Mammary epithelial cell (primary cell): ENCODE data around the gene IL17F.

Experiments used
- EZH2 ChIP-seq: IDR thresholded peaks from 2 replicates; pipeline ENCODE4 v1.6.1; 2012; ENCODE audit warnings: low read length, inconsistent platforms, borderline replicate concordance
- TF ChIP-seq, protein P1 (sequence below), 2 donors: IDR thresholded peaks in 1 of 2; conservative IDR thresholded peaks in 1 of 2; 2 replicates each; pipeline ENCODE4 v1.5.1; 2011 to 2012; ENCODE audit warnings: inconsistent platforms in 2 of 2, low read length in 2 of 2, mild to moderate bottlenecking in 2 of 2, control low read depth in 1 of 2, low read depth in 1 of 2; ENCODE audit not compliant: insufficient read depth in 1 of 2; ENCODE audit errors: extremely low read depth in 1 of 2

DNA sequence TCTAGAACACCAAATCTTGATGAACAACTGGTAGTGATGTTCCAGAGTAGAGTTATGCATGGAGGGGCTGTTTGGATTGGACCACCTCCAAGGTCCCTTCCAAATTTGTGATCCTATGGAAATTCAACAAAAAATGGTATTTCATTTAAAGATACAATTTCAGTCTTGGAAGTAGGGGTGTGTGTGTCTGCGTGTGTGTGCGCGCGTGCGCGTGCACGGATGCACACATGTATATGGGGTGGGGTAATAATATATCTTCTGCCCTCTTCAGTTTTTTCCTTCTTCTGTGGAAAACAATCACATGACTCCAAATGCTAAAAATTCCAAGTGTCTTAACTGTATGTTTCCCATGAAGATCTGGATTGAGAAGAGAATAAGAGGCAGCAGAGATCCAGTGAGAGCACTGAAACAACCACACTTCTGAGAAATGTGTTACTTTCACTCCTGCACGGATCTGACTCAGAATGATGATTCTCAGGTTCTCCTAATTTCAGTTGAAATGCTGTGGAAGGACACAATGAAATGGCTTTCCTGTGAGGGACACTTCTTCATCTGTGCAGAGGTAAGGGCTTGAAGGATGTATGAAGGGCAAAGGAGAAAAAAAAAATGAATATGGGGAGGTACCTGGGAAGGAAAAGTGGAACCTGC lies 10.6 kb upstream of the IL17F start:
- TF ChIP-seq, protein P1, sequence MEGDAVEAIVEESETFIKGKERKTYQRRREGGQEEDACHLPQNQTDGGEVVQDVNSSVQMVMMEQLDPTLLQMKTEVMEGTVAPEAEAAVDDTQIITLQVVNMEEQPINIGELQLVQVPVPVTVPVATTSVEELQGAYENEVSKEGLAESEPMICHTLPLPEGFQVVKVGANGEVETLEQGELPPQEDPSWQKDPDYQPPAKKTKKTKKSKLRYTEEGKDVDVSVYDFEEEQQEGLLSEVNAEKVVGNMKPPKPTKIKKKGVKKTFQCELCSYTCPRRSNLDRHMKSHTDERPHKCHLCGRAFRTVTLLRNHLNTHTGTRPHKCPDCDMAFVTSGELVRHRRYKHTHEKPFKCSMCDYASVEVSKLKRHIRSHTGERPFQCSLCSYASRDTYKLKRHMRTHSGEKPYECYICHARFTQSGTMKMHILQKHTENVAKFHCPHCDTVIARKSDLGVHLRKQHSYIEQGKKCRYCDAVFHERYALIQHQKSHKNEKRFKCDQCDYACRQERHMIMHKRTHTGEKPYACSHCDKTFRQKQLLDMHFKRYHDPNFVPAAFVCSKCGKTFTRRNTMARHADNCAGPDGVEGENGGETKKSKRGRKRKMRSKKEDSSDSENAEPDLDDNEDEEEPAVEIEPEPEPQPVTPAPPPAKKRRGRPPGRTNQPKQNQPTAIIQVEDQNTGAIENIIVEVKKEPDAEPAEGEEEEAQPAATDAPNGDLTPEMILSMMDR (conservative IDR thresholded peaks at IDR 0.05 in 1 of 2, IDR thresholded peaks at IDR 0.05 in 1 of 2; ENCODE audit: extremely low read depth in 1 of 2, insufficient read depth in 1 of 2, low read depth in 1 of 2, low read length in 2 of 2) = no peak
- no peak for TF ChIP-seq EZH2
